Smooth muscle cell (in vitro differentiated cells): ENCODE measurements around the gene CAMSAP2. TPM values are rescaled to one million over a fixed set of nuclear protein-coding genes. Genes with fewer than 3 reads are reported as not detected.

ENCODE experiments used
- DNase-seq: peaks from one replicate; lab custom pipeline; 2025; ENCODE audit not compliant: unreplicated experiment; lab: John Stamatoyannopoulos, UW
- H2AFZ ChIP-seq: fragments of 200-600 bp; sonication (generic); 2 replicates; pipeline ENCODE4 v1.6.0; 2016; ENCODE audit warnings: antibody characterized with exemption, low read depth, mild to moderate bottlenecking
- H3F3A ChIP-seq: fragments of 200-600 bp; sonication (generic); 2 replicates; pipeline ENCODE4 v1.6.0; 2017; ENCODE audit warnings: antibody characterized with exemption, low read depth
- H3K27ac ChIP-seq: fragments of 200-600 bp; sonication (generic); 2 replicates; pipeline ENCODE4 v1.5.1; 2016; ENCODE audit warnings: low read depth, mild to moderate bottlenecking
- H3K27me3 ChIP-seq: fragments of 200-600 bp; sonication (generic); 2 replicates; pipeline ENCODE4 v1.6.1; 2016; ENCODE audit warnings: low read depth, mild to moderate bottlenecking
- H3K36me3 ChIP-seq: fragments of 200-600 bp; sonication (generic); 2 replicates; pipeline ENCODE4 v1.5.1; 2016; ENCODE audit warnings: low read depth
- H3K4me1 ChIP-seq: fragments of 200-600 bp; sonication (generic); 2 replicates; pipeline ENCODE4 v1.5.1; 2016; ENCODE audit warnings: low read depth
- H3K4me2 ChIP-seq: fragments of 200-600 bp; sonication (generic); 2 replicates; pipeline ENCODE4 v1.6.0; 2016; ENCODE audit warnings: mild to moderate bottlenecking
- H3K4me3 ChIP-seq: fragments of 200-600 bp; sonication (generic); 2 replicates; pipeline ENCODE4 v1.5.1; 2016; ENCODE audit warnings: mild to moderate bottlenecking
- H3K79me2 ChIP-seq: fragments of 200-600 bp; sonication (generic); 2 replicates; pipeline ENCODE4 v1.6.0; 2016; ENCODE audit warnings: low read depth, mild to moderate bottlenecking
- H3K9ac ChIP-seq: fragments of 200-600 bp; sonication (generic); 2 replicates; pipeline ENCODE4 v1.6.0; 2016; ENCODE audit warnings: low read depth
- H3K9me3 ChIP-seq: fragments of 200-600 bp; sonication (generic); replicated peaks from 2 replicates; pipeline ENCODE4 v1.5.1; 2016; ENCODE audit warnings: low read depth
- H4K20me1 ChIP-seq: fragments of 200-600 bp; sonication (generic); 2 replicates; pipeline ENCODE4 v1.6.0; 2016; ENCODE audit warnings: low read depth
- CTCF ChIP-seq: fragments of 200-600 bp; sonication (generic); IDR thresholded peaks from 2 replicates; pipeline ENCODE4 v1.5.1; 2017; ENCODE audit warnings: borderline replicate concordance, mild to moderate bottlenecking, antibody characterized with exemption; ENCODE audit not compliant: insufficient read depth, poor library complexity, severe bottlenecking
- WGBS: methylation state at CpG from one replicate; pipeline ENCODE4 v1.1.7; 2016; ENCODE audit warnings: low lambda C conversion rate; 5-methylcytosine and 5-hydroxymethylcytosine counted together
- polyA plus RNA-seq: library from polyadenylated mRNA; unstranded; fragments of >200 nt; fragmentation: Nextera tagmentation; extraction: Ambion mirVana; gene quantifications from 2 replicates; pipeline ENCODE4 v1.2.1, GENCODE V29; 2016
- total RNA-seq: library from RNA; depleted of rRNA; stranded (reverse); fragments of >200 nt; gene quantifications from 2 replicates; pipeline ENCODE4 v1.2.3, GENCODE V29; 2014

CAMSAP2 gene
- total and polyA plus RNA-seq, 2 experiments from 2014 or later = 12.9 to 57.5 TPM

- H3K9me3 ChIP-seq = no peaks in the 10 kb centered on the region
- H3K79me2 ChIP-seq = peaks cover 33% of the 10 kb centered on the region
- no peak overlapping the region for H3K9ac ChIP-seq
- peak overlapping the region; percentile 71 for H3K4me3 ChIP-seq
- peaks cover 32% of the 10 kb centered on the region for H4K20me1 ChIP-seq
- no peaks in the 10 kb centered on the region for H3K27me3 ChIP-seq
- peak overlapping the region; percentile 56 for H3K27ac ChIP-seq
- peaks cover 19% of the 10 kb centered on the region for H3K4me1 ChIP-seq
- no peaks in the 10 kb centered on the region for H3K36me3 ChIP-seq
- no peak for DNase-seq
- TF ChIP-seq CTCF = no peak
- peak overlapping the region; percentile 82 for H3K4me2 ChIP-seq
- H3F3A ChIP-seq = no peaks in the 10 kb centered on the region
- peak overlapping the region; percentile 83 for H2AFZ ChIP-seq
- 93% methylated on average over 8 of the region's 8 CpGs for WGBS
These were observed 924 bp upstream of the CAMSAP2 start for GRCh38 chr1:200737647-200738291.

GRCh38 chr1:200738949-200739651, 407 bp downstream of the CAMSAP2 start:
- peaks cover 45% of the 10 kb centered on the region for H4K20me1 ChIP-seq
- TF ChIP-seq CTCF = no peak
- peak overlapping the region; percentile 88 for H3K4me2 ChIP-seq
- 2% methylated on average over 28 of the region's 80 CpGs for WGBS
- H3K79me2 ChIP-seq = peaks cover 46% of the 10 kb centered on the region
- H3F3A ChIP-seq = no peaks in the 10 kb centered on the region
- DNase-seq = peak; percentile 80
- no peaks in the 10 kb centered on the region for H3K9me3 ChIP-seq
- no peaks in the 10 kb centered on the region for H3K27me3 ChIP-seq
- peak overlapping the region; percentile 99 for H3K27ac ChIP-seq
- peak overlapping the region; percentile 71 for H3K4me3 ChIP-seq
- peak overlapping the region; percentile 98 for H3K9ac ChIP-seq
- H2AFZ ChIP-seq = peak overlapping the region; percentile 11
- peaks cover 25% of the 10 kb centered on the region for H3K4me1 ChIP-seq
- no peaks in the 10 kb centered on the region for H3K36me3 ChIP-seq

GRCh38 chr1:200739702-200740570, 1.2 kb downstream of the CAMSAP2 start:
- Histone ChIP-seq H3K9ac (peak overlapping the region; percentile 98), H3K4me3 (peak overlapping the region; percentile 71), H2AFZ (peak overlapping the region; percentile 40), H3K79me2 (peaks cover 55% of the 10 kb centered on the region), H3K27ac (peak overlapping the region; percentile 99), H3K4me1 (peaks cover 25% of the 10 kb centered on the region), H3F3A (no peaks in the 10 kb centered on the region), H3K27me3 (no peaks in the 10 kb centered on the region), H4K20me1 (peaks cover 54% of the 10 kb centered on the region), H3K36me3 (no peaks in the 10 kb centered on the region), H3K4me2 (peak overlapping the region; percentile 88), H3K9me3 (no peaks in the 10 kb centered on the region)
- TF ChIP-seq CTCF = no peak
- no peak for DNase-seq
- WGBS = 2% methylated on average over 23 of the region's 26 CpGs
